ENCODE data around the gene PSTPIP1. TPM values are rescaled to one million over a fixed set of nuclear protein-coding genes. Genes with fewer than 3 reads are reported as not detected.

PSTPIP1 gene
- total and polyA plus RNA-seq, 2 donors (not counting 1 experiment from before 2014, with no cell fraction given), result 0.56 to 1.5 TPM

GRCh38 chr15:77019521-77020331 lies 24.8 kb downstream of the PSTPIP1 start:
- H3K36me3 ChIP-seq (ENCODE audit: control insufficient read depth, insufficient read depth, low read length), result no peaks in the 10 kb centered on the region
- H2AFZ ChIP-seq (ENCODE audit: low read length), result no peak overlapping the region
- TF ChIP-seq EZH2 (IDR thresholded peaks at IDR 0.05; ENCODE audit: low read length, missing control alignments) (no peak), CTCF (conservative IDR thresholded peaks at IDR 0.05 in 1 of 2, IDR thresholded peaks at IDR 0.05 in 1 of 2; ENCODE audit: low read depth in 1 of 2, low read length in 2 of 2) (no peak)
- H3K9ac ChIP-seq (ENCODE audit: insufficient read depth, low read length), result no peak overlapping the region
- peaks cover 8% of the 10 kb centered on the region for H3K4me1 ChIP-seq (ENCODE audit: control insufficient read depth, extremely low read depth, insufficient read depth, low read length)
- H3K9me3 ChIP-seq (ENCODE audit: control insufficient read depth, insufficient read depth, low read depth, low read length), result no peaks in the 10 kb centered on the region
- DNase-seq (ENCODE audit: low read depth in 2 of 2), result peak in 1 of 2 donors; percentile 46
- H3K4me2 ChIP-seq (ENCODE audit: extremely low read depth, insufficient read depth, low read length), result no peak overlapping the region
- no peak overlapping the region for H3K4me3 ChIP-seq (replicated peaks in 1 of 4; ENCODE audit: control extremely low read depth in 1 of 4, insufficient read depth in 1 of 4, low read depth in 3 of 4, low read length in 4 of 4)
- no peaks in the 10 kb centered on the region for H3K27me3 ChIP-seq (ENCODE audit: control insufficient read depth, insufficient read depth, low read length)
- no peaks in the 10 kb centered on the region for H4K20me1 ChIP-seq (ENCODE audit: control insufficient read depth, extremely low read depth, insufficient read depth, low read length)
- H3K79me2 ChIP-seq (ENCODE audit: control insufficient read depth, insufficient read depth, low read length), result no peaks in the 10 kb centered on the region
- no peak overlapping the region for H3K27ac ChIP-seq (ENCODE audit: insufficient read depth, low read length)

GRCh38 chr15:77020348-77021087 lies 25.6 kb downstream of the PSTPIP1 start:
- DNase-seq (ENCODE audit: low read depth in 2 of 2), result no peak
- Histone ChIP-seq H3K4me3 (replicated peaks in 1 of 4; ENCODE audit: control extremely low read depth in 1 of 4, insufficient read depth in 1 of 4, low read depth in 3 of 4, low read length in 4 of 4) (no peak overlapping the region), H3K79me2 (ENCODE audit: control insufficient read depth, insufficient read depth, low read length) (no peaks in the 10 kb centered on the region), H3K4me2 (ENCODE audit: extremely low read depth, insufficient read depth, low read length) (no peak overlapping the region), H3K36me3 (ENCODE audit: control insufficient read depth, insufficient read depth, low read length) (no peaks in the 10 kb centered on the region), H3K9me3 (ENCODE audit: control insufficient read depth, insufficient read depth, low read depth, low read length) (no peaks in the 10 kb centered on the region), H3K9ac (ENCODE audit: insufficient read depth, low read length) (no peak overlapping the region), H4K20me1 (ENCODE audit: control insufficient read depth, extremely low read depth, insufficient read depth, low read length) (no peaks in the 10 kb centered on the region), H2AFZ (ENCODE audit: low read length) (no peak overlapping the region), H3K4me1 (ENCODE audit: control insufficient read depth, extremely low read depth, insufficient read depth, low read length) (peaks cover 8% of the 10 kb centered on the region), H3K27ac (ENCODE audit: insufficient read depth, low read length) (no peak overlapping the region), H3K27me3 (ENCODE audit: control insufficient read depth, insufficient read depth, low read length) (no peaks in the 10 kb centered on the region)
- no peak for TF ChIP-seq CTCF (conservative IDR thresholded peaks at IDR 0.05 in 1 of 2, IDR thresholded peaks at IDR 0.05 in 1 of 2; ENCODE audit: low read depth in 1 of 2, low read length in 2 of 2)
- TF ChIP-seq EZH2 (IDR thresholded peaks at IDR 0.05; ENCODE audit: low read length, missing control alignments), result no peak

GRCh38 chr15:77021088-77021481 lies 26.2 kb downstream of the PSTPIP1 start:
- no peak overlapping the region for H3K27ac ChIP-seq (ENCODE audit: insufficient read depth, low read length)
- no peaks in the 10 kb centered on the region for H3K9me3 ChIP-seq (ENCODE audit: control insufficient read depth, insufficient read depth, low read depth, low read length)
- H3K4me3 ChIP-seq (replicated peaks in 1 of 4; ENCODE audit: control extremely low read depth in 1 of 4, insufficient read depth in 1 of 4, low read depth in 3 of 4, low read length in 4 of 4), result no peak overlapping the region
- no peak overlapping the region for H2AFZ ChIP-seq (ENCODE audit: low read length)
- H3K36me3 ChIP-seq (ENCODE audit: control insufficient read depth, insufficient read depth, low read length), result no peaks in the 10 kb centered on the region
- H4K20me1 ChIP-seq (ENCODE audit: control insufficient read depth, extremely low read depth, insufficient read depth, low read length), result no peaks in the 10 kb centered on the region
- no peak for TF ChIP-seq CTCF (conservative IDR thresholded peaks at IDR 0.05 in 1 of 2, IDR thresholded peaks at IDR 0.05 in 1 of 2; ENCODE audit: low read depth in 1 of 2, low read length in 2 of 2)
- TF ChIP-seq EZH2 (IDR thresholded peaks at IDR 0.05; ENCODE audit: low read length, missing control alignments), result no peak
- no peak overlapping the region for H3K9ac ChIP-seq (ENCODE audit: insufficient read depth, low read length)
- no peaks in the 10 kb centered on the region for H3K79me2 ChIP-seq (ENCODE audit: control insufficient read depth, insufficient read depth, low read length)
- no peak for DNase-seq (ENCODE audit: low read depth in 2 of 2)
- no peak overlapping the region for H3K4me2 ChIP-seq (ENCODE audit: extremely low read depth, insufficient read depth, low read length)
- peaks cover 8% of the 10 kb centered on the region for H3K4me1 ChIP-seq (ENCODE audit: control insufficient read depth, extremely low read depth, insufficient read depth, low read length)
- H3K27me3 ChIP-seq (ENCODE audit: control insufficient read depth, insufficient read depth, low read length), result no peaks in the 10 kb centered on the region
